ENCODE measurements around the gene SERPINA12.
"Not testable (repeated sequence)": the region's sequence is repeated elsewhere in the genome, so short reads cannot be mapped to it uniquely, and the experiment has no call there.

Gene SERPINA12

GRCh38 chr14:94535506-94535905, 26.2 kb upstream of the SERPINA12 start:
- DNase-seq, result no peak

GRCh38 chr14:94532447-94532846, 23.2 kb upstream of the SERPINA12 start:
- no peak for DNase-seq

GRCh38 chr14:94531187-94531586, 21.9 kb upstream of the SERPINA12 start:
- DNase-seq, result no peak

GRCh38 chr14:94524093-94524492, 14.8 kb upstream of the SERPINA12 start:
- no peak for DNase-seq

- DNase-seq, result no peak
Observed at GRCh38 chr14:94523265-94523664, 14.0 kb upstream of the SERPINA12 start.

GRCh38 chr14:94522115-94522724, 13.0 kb upstream of the SERPINA12 start:
- DNase-seq, result no peak

GRCh38 chr14:94521375-94522114, 12.3 kb upstream of the SERPINA12 start:
- no peak for DNase-seq

- no peak for DNase-seq
Observed at GRCh38 chr14:94517641-94518257, 8.5 kb upstream of the SERPINA12 start.

GRCh38 chr14:94517248-94517640, 8.0 kb upstream of the SERPINA12 start:
- DNase-seq, result no peak

GRCh38 chr14:94515856-94516255, 6.6 kb upstream of the SERPINA12 start:
- DNase-seq, result no peak

- no peak for DNase-seq
Observed at GRCh38 chr14:94515426-94515825, 6.2 kb upstream of the SERPINA12 start.

GRCh38 chr14:94514351-94514750, 5.1 kb upstream of the SERPINA12 start:
- DNase-seq, result no peak

- DNase-seq, result not testable (repeated sequence)
Observed at GRCh38 chr14:94510481-94510880, 1.2 kb upstream of the SERPINA12 start.

- no peak for DNase-seq
Observed at GRCh38 chr14:94505641-94506040, 3.6 kb downstream of the SERPINA12 start.

- DNase-seq, result no peak
Observed at GRCh38 chr14:94505206-94505605, 4.1 kb downstream of the SERPINA12 start.

GRCh38 chr14:94501588-94502516, 7.4 kb downstream of the SERPINA12 start:
- DNase-seq, result no peak

GRCh38 chr14:94500264-94500663, 9.0 kb downstream of the SERPINA12 start:
- DNase-seq, result no peak

GRCh38 chr14:94499673-94500072, 9.6 kb downstream of the SERPINA12 start:
- no peak for DNase-seq

- no peak for DNase-seq
Observed at GRCh38 chr14:94498215-94498614, 11.1 kb downstream of the SERPINA12 start.

GRCh38 chr14:94494085-94494484, 15.2 kb downstream of the SERPINA12 start:
- no peak for DNase-seq

- DNase-seq, result no peak
Observed at GRCh38 chr14:94491511-94491910, 17.8 kb downstream of the SERPINA12 start.

- DNase-seq, result no peak
Observed at GRCh38 chr14:94489336-94489735, 19.9 kb downstream of the SERPINA12 start.

- no peak for DNase-seq
Observed at GRCh38 chr14:94486883-94487282, 22.4 kb downstream of the SERPINA12 start.
